Prostate gland (tissue), 2 donors: ENCODE measurements around the gene CRYZ. TPM values are rescaled to one million over a fixed set of nuclear protein-coding genes. Genes with fewer than 3 reads are reported as not detected.

Experiments
- DNase-seq: peaks from one replicate; pipeline ENCODE4 v3.0.0-alpha.2; 2019; ENCODE audit warnings: low spot score
- H3K27ac ChIP-seq, 2 donors: fragments of 200-600 bp; sonication (generic); 2 replicates each; pipeline ENCODE4 v1.5.1; 2017 to 2019
- H3K27me3 ChIP-seq: fragments of 200-600 bp; sonication (generic); replicated peaks from 2 replicates; pipeline ENCODE4 v1.5.1; 2019; ENCODE audit not compliant: insufficient read depth
- H3K36me3 ChIP-seq, 2 donors: fragments of 200-600 bp; sonication (generic); 1 replicate in 1 of 2; 2 replicates in 1 of 2; pipeline versions ENCODE4 v1.5.1 to v1.8.1; 2017 to 2019
- H3K4me1 ChIP-seq: fragments of 200-600 bp; sonication (generic); replicated peaks from 2 replicates; pipeline ENCODE4 v1.5.1; 2019
- H3K4me3 ChIP-seq, 2 donors: fragments of 200-600 bp; sonication (generic); 2 replicates each; pipeline ENCODE4 v1.5.1; 2017 to 2019
- H3K9me3 ChIP-seq: fragments of 200-600 bp; sonication (generic); 2 replicates; pipeline ENCODE4 v1.5.1; 2017
- CTCF ChIP-seq, 4 experiments: fragments of 200-600 bp in 2 of 4; fragments of 450-650 bp in 2 of 4; sonication (generic) in 2 of 4; IDR thresholded peaks; 1 replicate in 3 of 4; 2 replicates in 1 of 4; pipeline ENCODE4 v1.5.1; 2016 to 2019; ENCODE audit warnings: antibody characterized with exemption in 4 of 4, mild to moderate bottlenecking in 2 of 4, moderate library complexity in 2 of 4
- POLR2A ChIP-seq: fragments of 450-650 bp; IDR thresholded peaks from one replicate; pipeline ENCODE4 v1.6.1; 2016; ENCODE audit warnings: antibody characterized with exemption, mild to moderate bottlenecking
- POLR2AphosphoS5 ChIP-seq: sonication (generic); formaldehyde crosslinking; IDR thresholded peaks from one replicate; pipeline ENCODE4 v1.6.1; 2017; ENCODE audit warnings: antibody characterized with exemption
- WGBS: methylation state at CpG from one replicate; pipeline ENCODE4 v1.1.5; 2018; 5-methylcytosine and 5-hydroxymethylcytosine counted together
- intact Hi-C: fragments of 100-400 bp; cut with DNase I; formaldehyde crosslinking; loops from one replicate; pipeline ENCODE4 v1.14.2; 2022
- total RNA-seq, 2 donors: library from RNA; depleted of rRNA; stranded (reverse); fragments of >200 nt; gene quantifications; one replicate each; pipeline ENCODE4 v1.1.0, GENCODE V29; 2016

Gene CRYZ
- total RNA-seq, 2 donors from 2014 or later = 21.2 to 41.9 TPM

- WGBS = 45% methylated on average over 6 of the region's 6 CpGs
- intact Hi-C loops = no loop called here
- peak; percentile 16 for DNase-seq
- TF ChIP-seq POLR2AphosphoS5 = peak; percentile 10
- no peak for TF ChIP-seq POLR2A
- H3K27me3 ChIP-seq = no peaks in the 10 kb centered on the region
- no peaks in the 10 kb centered on the region for H3K9me3 ChIP-seq
- no peaks in the 10 kb centered on the region for H3K4me1 ChIP-seq
- H3K4me3 ChIP-seq = no peak overlapping the region
- no peak overlapping the region for H3K27ac ChIP-seq
- H3K36me3 ChIP-seq = no peaks in the 10 kb centered on the region
These were observed 29.3 kb downstream of the CRYZ start for GRCh38 chr1:74703386-74704182.

DNA sequence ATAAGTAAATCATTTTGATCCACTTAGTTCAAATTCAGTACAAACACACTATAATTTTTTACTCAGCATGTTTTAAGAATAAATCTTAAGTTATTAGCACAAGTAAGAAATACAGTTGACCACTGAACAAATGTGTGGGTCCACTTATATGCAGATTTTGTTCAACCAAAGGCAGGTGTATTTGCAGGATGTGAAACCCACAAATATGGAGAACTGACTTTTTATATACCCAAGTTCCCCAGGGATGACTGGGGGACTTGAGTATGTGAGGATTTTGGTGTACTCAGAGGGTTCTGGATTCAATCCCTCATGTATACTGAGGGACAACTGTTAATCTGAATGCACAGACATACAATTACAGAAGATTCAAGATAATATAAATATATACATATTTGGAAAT lies 33.5 kb downstream of the CRYZ start:
- no peak for TF ChIP-seq CTCF (IDR thresholded peaks at IDR 0.05)
- TF ChIP-seq POLR2AphosphoS5 = no peak
- TF ChIP-seq POLR2A = no peak
- Histone ChIP-seq H3K27ac (no peak overlapping the region), H3K36me3 (no peaks in the 10 kb centered on the region), H3K9me3 (no peaks in the 10 kb centered on the region), H3K4me1 (peaks cover 2% of the 10 kb centered on the region), H3K4me3 (no peak overlapping the region), H3K27me3 (no peaks in the 10 kb centered on the region)
- no peak for DNase-seq
- intact Hi-C loops = no loop called here

- H3K36me3 ChIP-seq = no peaks in the 10 kb centered on the region
- H3K27ac ChIP-seq = peak overlapping the region; percentile 19 to 50
- no peak overlapping the region for H3K4me3 ChIP-seq
- DNase-seq = peak; percentile 13
- TF ChIP-seq POLR2A (no peak), CTCF (IDR thresholded peaks at IDR 0.05) (no peak), POLR2AphosphoS5 (peak; percentile 35)
- H3K9me3 ChIP-seq = no peaks in the 10 kb centered on the region
- H3K27me3 ChIP-seq = no peaks in the 10 kb centered on the region
- intact Hi-C loops = no loop called here
- 18% methylated on average over 2 of the region's 2 CpGs for WGBS
- peaks cover 2% of the 10 kb centered on the region for H3K4me1 ChIP-seq
These were observed 35.0 kb downstream of the CRYZ start for GRCh38 chr1:74697832-74698231.

DNA sequence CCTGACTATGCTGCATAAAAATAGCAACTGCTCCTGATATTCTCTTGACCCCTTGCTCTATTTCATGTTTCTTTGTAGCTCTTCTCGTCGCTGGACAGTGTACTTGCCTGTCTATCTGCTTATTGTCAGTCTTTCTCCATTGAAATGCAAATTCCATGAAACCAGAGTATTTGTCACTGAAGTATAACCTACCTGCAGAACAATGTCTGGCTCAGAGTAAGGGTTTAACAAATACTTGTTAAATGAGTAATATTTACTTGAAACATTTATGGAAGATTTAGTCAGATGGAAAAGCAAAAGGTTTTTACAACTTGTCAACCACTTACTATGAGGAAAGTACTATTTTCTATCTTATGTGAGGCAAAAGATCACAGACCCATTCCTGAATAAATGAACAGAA lies 39.4 kb downstream of the CRYZ start:
- WGBS = 42% methylated on average over 2 of the region's 2 CpGs
- TF ChIP-seq POLR2AphosphoS5 (no peak), POLR2A (no peak), CTCF (IDR thresholded peaks at IDR 0.05) (no peak)
- no peak for DNase-seq
- H3K9me3 ChIP-seq = no peaks in the 10 kb centered on the region
- no peak overlapping the region for H3K27ac ChIP-seq
- H3K4me3 ChIP-seq = no peak overlapping the region
- intact Hi-C loops = no loop called here
- H3K27me3 ChIP-seq = no peaks in the 10 kb centered on the region
- H3K4me1 ChIP-seq = peaks cover 2% of the 10 kb centered on the region
- no peaks in the 10 kb centered on the region for H3K36me3 ChIP-seq

DNA sequence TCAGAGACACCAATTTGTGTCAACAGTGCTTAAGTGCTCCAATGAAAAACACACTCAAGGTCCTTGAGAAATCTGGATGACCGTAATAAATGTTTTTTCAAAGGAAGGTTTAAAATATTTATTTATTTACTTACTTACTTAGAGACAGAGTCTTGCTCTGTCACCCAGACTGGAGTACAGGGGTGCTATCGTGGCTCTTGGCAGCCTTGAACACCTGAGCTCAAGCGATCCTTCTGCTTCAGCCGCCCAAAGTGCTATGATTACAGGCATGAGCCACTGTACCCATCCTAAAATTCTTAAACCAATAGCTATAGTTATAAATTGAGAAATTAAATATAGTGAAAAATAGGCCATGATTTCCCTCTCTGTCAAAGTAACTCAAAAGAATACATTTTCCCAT lies 41.9 kb downstream of the CRYZ start:
- TF ChIP-seq CTCF (IDR thresholded peaks at IDR 0.05) (no peak), POLR2A (no peak), POLR2AphosphoS5 (no peak)
- no peaks in the 10 kb centered on the region for H3K36me3 ChIP-seq
- H3K27me3 ChIP-seq = no peaks in the 10 kb centered on the region
- no peaks in the 10 kb centered on the region for H3K4me1 ChIP-seq
- H3K27ac ChIP-seq = no peak overlapping the region
- 92% methylated on average over 4 of the region's 4 CpGs for WGBS
- intact Hi-C loops = no loop called here
- H3K4me3 ChIP-seq = no peak overlapping the region
- no peaks in the 10 kb centered on the region for H3K9me3 ChIP-seq
- DNase-seq = no peak
